Stimulated activated CD8-positive, alpha-beta memory T cell treated with anti-CD3 and anti-CD28 coated beads, Interleukin-2, amount 100 ng/mL, for 48 hours (primary cell): ENCODE measurements around the gene DPCD.
"Not testable (repeated sequence)": the region's sequence is repeated elsewhere in the genome, so short reads cannot be mapped to it uniquely, and the experiment has no call there.

ENCODE experiments used
- DNase-seq, 2 donors: peaks; one replicate each; pipeline ENCODE4 v3.0.0-alpha.2; 2020; ENCODE audit warnings: low read depth in 2 of 2

Gene DPCD

DNA sequence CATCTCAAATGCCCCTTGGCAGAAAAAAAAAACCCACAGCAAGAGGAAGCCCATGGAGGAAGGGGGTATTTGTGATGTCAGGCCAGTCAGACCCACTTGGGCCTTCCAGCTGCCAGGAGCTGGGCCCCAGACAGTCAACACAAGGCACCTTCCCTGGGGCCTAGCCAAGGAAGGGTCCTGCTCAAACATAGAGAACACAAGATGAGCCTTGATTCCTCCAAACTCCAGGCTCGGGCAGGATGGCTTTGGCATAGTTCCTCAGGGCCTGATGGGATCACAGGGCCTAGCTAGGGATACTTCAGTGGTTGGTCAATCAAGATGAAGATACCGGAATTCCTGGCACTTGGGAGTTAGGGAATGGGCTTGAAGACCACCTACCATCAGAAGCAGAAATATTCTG, 30.8 kb downstream of the DPCD start:
- no peak for DNase-seq

DNA sequence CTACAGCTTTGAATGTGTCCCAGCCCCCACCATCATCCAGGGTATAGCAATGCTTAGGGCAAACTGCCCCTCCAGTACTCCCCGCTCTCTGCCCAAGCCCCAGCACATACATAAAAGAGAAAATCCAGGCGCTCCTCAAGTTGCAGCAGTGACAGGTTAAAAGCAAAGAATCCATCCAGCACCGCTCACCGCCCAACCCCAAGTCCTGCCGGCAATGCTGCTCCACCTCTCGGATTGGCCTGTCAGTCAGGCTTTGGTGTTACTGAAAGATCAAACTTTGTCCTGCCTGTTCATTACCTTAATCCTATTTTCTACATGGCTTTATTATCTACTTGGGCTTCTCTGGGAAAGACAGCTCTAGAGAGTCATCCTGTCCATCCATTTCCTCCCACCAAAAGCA, 31.9 kb downstream of the DPCD start:
- no peak for DNase-seq

DNA sequence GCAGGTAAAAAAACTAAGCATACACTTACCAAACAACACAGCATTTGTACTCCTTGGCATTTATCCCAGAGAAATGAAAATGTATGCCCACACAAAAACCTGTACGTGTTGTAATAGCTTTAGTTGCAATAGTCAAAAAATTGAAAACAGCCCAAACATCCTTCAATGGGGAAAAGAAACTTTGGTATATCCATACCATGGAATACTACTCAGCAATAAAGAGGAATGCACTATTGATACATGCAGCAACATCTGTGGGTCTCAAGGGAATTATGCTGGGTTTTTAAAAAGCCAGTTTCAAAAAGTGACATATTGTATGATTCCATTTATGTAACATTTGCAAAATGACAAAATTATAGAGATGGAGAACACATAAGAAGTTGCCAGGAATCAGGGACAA, 35.4 kb downstream of the DPCD start:
- DNase-seq, result no peak

DNA sequence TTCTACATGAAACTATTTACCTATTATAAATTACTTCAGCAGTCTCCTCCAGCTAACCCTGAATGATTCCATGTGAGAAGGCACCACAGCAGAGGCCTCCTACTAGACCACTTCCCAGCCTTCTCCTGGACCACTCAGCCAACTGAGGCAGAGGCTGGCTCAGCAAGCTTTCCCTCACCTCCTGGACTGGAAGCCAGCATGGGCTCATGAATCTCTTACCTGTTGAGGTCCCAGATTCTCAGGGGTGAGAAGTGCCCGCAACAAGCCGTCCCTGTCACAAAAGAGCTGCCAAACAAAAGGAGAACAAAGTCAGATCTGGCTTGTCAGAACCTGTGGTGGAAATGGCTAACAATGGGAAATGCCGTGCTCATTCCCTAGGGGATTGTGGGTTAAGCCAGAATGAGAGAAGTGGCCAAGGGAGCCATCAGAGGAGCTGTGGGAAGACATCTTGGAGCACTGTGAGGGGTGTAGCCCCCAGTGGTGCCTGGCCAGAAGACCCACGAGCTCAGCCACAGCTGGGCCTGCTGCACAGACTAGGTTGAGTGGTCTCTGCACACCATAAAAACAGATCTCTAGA, 36.5 kb downstream of the DPCD start:
- DNase-seq, result no peak

DNA sequence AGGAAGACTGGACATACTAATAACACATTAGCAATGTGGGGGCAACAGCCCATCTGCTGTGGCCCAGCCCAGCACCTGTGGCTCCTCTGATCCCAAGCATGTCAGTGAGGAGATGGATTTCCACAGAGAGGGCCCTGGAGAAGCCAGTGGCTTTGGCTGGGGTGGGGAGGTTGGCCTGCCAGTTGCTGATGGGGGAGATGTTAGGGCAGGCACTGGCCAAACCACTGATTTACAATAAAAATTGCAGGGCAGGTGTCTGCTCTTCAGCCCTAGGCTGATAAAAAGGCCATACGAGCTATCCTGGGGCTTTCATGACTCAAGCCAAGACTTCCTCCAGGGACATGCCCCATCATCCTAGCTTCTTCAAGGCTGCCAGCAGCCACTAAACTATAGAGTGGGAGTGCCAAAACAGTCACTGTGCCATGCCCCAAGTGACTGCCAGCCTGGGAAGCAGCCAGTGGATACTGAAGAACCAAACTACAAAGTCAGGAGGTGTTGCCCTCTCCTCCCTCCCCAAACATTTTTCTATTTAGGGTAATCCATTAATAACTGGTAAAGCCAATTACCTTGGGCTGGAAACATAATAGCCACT, 37.8 kb downstream of the DPCD start:
- no peak for DNase-seq

DNA sequence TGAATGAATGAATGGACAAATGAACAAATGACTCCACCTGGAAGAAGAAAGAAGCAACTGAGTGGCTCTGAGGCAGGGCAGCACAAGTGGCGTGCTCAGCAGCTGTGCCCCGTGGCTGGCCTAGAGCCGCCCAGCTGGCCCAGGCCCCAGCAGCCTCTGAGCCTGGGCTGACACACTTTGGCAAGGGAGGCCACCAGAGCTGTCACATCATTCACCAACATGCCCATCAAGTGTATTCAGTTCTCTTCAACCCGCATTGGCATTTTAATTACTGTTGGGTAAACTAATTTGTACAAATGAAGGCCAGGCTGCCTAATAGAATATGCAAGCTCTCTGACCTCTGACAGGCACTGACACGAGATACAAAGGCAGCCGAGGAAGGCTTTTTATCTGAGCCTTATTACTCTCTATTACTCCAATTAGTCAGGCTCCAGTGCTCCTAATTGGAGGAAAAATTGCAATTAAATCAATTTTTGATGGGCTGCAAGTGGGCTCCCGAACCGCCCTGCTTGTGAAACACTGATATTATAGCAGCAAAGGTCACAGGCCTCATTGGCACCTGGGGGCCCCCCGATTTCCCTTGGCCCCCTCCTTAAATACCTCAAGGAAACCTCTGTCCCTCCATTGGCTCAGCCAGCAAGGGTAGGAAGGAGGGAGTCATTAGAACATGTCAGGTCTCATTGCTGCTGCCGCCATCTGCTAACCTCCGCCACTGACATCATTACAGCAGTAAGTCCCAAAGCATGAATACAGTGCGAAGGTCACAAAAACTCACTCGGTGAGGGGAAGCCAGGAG, 41.9 kb downstream of the DPCD start:
- no peak for DNase-seq

DNA sequence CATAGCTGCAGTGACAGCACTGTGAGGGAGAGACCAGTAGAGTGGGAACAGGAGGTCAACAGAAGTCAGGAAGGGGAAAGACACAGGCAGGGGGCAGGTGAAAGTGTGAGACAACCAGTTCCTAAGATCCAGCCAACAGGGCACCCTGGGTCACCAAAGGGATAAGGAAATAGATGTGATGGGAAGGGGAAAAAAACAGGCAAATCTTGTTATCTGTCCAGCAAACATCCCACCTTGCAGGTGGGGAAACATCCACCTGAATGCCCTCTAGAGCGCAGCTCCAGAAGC, 42.5 kb downstream of the DPCD start:
- DNase-seq, result no peak

DNA sequence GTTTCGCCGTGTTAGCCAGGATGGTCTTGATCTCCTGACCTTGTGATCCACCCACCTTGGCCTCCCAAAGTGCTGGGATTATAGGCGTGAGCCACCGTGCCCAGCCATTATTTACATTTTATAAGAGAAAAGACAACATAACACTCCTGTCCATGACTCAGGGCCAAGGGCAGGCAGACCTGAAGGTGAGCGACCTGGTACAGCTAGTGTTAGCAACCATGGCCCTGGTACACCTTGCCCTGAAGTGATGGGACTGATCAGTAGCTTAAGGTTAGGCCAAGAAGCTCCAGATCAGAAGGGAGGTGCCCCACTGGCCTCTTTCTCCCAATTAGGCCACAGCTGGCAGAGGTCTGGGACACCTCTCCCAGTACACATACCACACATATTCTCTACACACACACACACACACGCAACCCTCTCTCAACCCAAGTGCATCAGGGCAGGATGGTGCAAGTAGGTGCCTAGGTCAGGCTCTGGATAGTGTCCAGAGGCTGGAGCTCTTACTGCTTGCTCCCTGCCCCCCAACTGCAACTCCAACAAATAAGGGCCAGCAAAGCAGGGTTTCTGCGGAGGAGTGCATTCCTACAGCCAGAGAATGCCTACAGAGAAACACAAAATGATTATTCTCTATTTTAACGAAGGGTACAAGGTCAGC, 43.8 kb downstream of the DPCD start:
- DNase-seq, result no peak

DNA sequence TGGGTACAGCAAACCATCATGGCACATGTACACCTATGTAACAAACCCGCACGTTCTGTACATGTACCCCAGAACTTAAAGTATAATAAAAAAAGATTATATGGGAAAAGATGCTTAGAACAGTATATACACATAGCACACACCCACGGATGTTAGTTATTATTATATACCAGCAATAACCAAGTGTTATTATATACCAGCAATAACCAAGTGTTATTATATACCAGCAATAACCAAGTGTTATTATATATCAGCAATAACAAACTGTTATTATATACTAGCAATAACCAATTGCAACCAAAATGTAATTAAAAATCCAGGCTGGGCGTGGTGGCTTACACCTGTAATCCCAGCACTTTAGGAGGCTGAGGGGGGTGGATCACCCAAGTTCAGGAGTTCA, 45.4 kb downstream of the DPCD start:
- DNase-seq, result not testable (repeated sequence)

DNA sequence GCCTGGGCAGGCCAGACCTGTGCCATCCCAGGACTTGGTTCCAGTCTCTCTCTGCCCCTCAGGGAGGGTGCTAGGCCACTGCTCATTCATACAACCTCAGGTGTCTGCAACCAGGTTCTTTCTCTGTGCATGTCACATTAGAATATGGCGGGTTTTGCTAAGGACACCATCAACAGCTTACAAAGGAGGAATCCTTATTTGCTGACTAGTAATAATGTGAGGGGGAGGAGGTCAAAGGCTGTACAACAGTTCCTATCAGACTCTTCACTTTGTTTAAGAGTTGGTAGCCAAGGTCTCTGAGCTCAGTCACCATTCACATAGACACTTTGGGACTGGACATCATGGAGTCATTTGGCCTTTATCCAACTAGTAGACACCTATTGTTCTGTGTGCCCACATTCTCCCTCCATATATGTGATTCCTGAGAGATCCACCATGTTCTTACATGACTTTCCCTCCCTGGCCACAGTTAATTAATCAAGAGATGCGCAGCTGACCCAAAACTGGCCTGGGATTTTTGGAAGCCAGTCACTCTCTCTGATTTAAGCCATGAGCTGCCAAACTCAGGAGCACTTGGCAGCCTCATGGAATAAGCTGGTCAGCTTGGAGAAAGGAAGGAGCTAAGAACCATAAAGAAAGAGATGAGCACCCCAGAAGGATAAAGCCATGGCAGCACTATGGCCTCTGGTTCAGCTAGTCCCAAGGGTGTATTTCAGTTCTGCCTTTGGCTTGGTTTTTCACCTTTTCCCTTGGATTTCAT, 51.2 kb downstream of the DPCD start:
- DNase-seq, result no peak

DNA sequence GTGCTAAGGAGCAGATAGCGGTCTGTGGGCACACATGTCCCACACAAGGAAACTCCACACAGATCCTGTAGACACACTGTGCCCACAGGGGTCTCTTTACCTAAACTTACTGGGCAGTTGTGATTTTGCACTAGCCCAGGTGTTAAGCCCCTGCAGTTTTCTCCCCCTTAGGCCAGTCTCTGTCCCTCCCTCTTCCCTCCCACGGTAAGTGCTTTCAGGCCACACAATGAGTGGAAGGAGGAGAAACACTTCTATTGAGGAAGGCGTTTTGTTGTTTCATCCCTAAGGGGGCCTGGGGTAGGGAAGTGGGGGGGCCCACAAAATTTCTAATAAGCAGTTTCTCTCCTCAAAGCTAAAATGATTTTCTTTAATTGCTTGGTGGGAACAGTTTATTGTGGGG, 55.4 kb downstream of the DPCD start:
- no peak for DNase-seq

DNA sequence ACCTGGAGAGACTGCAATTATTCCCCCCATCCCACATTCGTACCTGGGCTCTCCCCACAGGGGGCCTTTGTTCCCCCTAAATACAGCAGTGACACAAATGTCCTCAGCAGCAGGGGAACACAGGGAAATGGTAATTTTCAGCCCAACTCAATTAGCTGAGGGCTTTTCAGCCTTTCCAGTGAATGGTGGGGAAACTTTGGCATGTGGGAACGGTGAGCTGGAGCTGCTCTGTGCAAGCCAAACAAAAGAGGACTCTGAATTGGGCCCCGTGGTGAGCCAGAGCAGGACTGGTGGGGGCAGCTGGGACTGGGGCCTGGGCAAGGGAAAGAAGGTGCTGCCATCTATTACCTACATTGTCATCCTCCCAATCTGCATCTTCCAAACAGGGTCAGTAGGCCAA, 55.9 kb downstream of the DPCD start:
- no peak for DNase-seq

DNA sequence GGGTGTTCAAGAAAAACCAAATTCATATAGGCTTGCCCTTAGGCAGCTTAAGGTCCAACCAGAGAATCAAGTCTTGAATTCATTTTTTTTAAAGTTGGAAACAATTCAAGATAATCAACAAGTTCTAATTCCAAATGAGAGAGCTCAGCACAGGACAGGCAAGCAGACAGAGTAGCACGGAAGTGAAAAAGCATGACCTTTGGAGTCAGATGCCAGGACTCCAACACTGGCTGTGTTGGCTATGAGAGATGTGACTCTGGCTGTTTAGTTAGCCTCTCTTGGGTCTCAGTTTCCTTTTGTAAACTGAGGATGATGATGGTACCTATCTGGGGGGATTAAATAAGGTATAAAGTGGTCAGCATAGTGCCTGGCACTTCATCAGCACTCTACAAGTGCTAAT, 57.5 kb downstream of the DPCD start:
- no peak for DNase-seq

DNA sequence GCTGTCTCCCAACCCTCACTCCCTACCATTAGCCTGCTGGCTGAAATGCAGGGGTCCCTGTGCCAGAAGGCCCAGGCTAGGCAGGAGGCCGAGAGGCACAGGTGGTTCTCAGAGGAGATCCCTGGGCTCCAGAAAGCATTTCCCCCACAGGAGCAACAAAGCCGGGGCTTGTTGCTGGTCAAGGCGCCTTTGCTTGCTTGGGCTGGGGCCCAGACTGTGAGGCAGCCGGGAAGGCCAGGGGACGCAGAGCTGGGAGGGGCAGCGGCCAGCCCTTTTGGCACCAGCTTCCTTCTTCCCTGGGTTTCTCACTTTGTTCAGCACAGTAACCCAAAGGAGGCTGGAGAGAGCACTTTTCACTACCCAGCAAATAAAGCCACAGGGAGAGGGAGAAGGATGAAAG, 58.2 kb downstream of the DPCD start:
- no peak for DNase-seq

DNA sequence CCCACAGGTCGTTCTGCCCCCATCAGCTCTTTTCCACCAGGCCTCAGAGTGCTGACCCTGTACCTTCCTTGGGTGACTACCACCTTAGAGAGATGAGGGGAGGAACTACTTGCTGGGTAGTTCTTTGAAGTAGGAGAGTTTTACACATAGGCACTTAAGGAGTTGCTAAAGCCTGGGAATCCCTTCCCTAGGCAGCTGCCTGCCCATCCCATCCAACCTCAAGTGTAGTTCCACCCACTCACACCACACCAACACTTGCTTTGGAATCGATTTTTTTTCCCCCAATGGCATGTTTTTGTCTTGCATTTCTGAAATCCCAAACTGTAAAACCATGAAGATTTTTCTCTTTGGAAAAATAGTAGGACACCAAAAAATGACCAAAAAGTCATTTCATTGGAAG, 59.1 kb downstream of the DPCD start:
- DNase-seq, result no peak

DNA sequence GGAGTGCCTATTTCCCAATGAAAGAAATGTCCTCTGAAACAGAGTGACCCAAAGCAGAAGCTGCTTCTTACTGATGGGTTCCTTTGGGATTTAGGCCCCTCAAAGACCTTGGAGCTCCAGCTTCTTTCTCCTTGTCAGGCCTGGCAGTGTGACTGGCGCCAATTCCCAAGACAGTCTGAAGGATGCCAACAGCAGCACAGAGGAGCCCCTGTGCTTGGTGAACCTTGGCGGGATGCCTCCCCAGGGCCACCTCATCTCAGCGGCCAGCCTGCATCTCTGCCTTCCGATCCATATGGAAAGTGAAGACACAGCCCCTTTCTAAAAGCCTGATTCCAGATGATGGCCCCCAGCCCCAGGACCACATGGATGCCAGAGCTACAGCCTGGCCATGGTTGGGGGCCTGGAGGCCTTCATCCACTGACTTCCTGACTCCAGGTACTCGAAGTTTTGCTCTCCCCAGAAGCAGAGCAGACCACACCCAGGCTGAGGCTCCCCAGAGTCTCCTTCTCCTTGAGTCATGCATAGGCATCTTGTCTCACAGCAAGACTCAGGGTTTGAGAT, 61.5 kb downstream of the DPCD start:
- no peak for DNase-seq

DNA sequence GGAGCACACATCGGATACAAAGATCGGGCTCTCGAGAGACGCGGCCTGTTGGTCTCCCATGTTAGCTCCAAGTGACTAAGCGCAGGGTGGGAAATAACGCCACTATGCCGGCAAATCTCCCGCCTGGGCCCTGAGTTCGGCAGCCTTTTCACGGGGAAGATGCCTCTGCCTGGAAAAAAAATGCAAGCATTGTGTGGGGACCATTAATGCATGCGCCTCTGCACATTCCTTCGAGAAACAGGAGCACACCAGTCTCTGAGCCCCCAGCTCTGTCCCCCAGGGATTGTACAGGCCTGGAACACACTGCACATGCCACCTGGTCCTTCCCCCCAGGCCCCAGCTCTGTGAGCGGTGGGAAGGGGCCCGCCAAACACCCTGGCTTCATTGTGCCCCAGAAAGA, 62.7 kb downstream of the DPCD start:
- no peak for DNase-seq

DNA sequence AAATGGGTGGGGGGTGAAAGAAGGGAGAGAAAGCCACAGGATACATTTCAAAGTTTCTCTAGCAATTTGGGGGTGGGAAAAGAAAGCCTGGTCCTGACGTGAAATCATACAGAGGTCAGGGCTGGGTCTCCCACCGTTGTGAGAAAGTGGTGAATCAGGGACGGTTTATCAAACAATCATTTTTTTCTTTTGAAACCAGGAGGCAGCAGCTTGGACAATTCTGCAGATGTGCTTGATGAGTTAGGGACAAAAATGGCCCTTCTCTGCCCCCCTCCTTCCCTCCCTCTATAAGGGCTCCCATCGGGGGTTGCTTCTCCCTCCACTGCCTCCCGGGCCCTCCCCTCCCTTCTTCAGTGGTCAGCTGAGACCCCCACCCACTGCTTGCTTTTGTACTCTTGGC, 63.2 kb downstream of the DPCD start:
- no peak for DNase-seq

DNA sequence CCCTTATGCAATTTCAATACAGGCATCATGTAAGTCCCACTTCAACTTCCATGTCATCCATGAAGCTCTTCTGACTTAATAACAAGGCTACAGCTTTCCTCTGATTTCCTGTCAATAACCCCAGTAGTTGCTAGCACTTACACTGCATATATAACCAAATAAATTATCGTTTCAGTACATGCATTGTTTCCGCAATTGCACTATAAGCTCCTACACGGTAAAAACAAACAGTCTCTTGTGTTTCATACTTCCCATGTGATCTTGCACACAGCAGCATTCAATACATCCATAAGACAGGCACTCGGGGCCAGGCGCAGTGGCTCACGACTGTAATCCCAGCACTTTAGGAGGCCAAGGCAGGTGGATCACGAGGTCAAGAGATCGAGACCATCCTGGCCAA, 65.4 kb downstream of the DPCD start:
- DNase-seq, result no peak

DNA sequence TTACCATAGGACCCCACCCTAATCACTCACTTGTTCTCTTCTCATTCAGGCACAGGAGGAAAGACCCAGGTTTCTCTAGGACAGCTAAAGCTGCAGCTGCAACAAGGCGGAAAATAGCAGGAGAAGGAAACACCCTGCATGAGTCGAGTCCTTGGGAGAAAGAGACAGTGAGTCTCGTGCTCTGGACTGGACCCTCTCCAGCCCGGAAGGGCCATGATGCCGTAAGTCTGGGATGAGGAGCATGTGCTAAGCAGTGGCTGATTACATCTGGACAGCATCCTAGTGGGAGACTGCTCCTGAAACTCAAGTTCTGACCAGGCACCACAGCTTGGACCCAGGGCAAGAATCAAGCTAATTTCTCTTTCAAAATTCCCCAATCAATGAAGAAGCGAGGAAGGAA, 67.4 kb downstream of the DPCD start:
- DNase-seq, result no peak

DNA sequence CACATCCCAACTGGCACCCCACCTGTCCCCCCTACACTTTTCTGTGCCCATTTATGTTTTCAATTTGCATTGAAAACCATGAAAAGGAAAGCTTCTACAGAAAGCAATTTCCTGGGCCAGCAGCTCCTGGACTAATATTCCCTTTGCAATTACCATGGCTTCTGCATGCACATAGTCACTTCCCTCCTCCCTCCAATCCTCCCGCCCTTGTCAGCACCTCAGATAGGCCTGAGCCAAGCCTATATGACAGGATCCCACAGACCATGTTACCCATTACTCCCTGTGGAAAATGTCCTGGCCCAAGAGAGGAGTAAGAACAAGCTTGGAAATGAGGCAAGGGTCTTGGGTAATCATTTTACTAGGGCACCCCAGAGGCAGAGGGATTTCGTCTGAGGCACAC, 68.8 kb downstream of the DPCD start:
- no peak for DNase-seq

DNA sequence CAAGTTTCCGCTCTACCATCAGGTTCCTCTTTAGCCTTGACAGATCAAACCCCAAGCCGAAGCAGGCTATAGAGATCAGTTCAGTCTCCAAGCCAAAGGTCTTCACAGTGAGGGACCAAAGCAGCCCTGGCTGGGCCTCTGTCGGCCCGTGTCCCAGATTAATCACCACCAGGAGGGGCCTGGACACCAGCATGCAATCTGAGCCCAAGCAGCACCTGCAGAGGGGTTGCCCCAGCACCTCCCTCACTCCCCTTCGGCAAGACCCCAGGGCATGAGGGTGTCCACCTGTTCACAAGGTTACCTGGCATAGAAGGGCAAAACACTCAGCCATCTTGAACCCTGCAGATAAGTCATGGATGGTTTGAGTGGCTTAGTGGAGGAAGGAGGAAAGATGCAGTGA, 70.9 kb downstream of the DPCD start:
- DNase-seq, result no peak
